ENCODE data around the gene ACLY.

Gene ACLY

GRCh38 chr17:41823580-41823979 is 95.2 kb downstream of the ACLY start:
- DNase-seq: no peak

GRCh38 chr17:41823141-41823524 is 95.6 kb downstream of the ACLY start:
- no peak for DNase-seq

- DNase-seq: no peak
These were observed 96.3 kb downstream of the ACLY start for GRCh38 chr17:41822216-41823140.

- DNase-seq: no peak
These were observed 97.0 kb downstream of the ACLY start for GRCh38 chr17:41821776-41822175.

GRCh38 chr17:41818024-41818423 is 100.7 kb downstream of the ACLY start:
- no peak for DNase-seq

Data from activated CD4-positive, CD25-positive, alpha-beta regulatory T cell treated with anti-CD3 and anti-CD28 coated beads, Interleukin-2, amount 50 U/mL, for 72 hours (primary cell).